ENCODE measurements around the gene PSMD9.

PSMD9 gene

GRCh38 chr12:121905746-121906145, 17.2 kb downstream of the PSMD9 start:
- H3K4me1 ChIP-seq (ENCODE audit: insufficient read depth, low read length), result no peaks in the 10 kb centered on the region
- H2AFZ ChIP-seq (ENCODE audit: low read depth, low read length), result no peak overlapping the region
- peaks cover 69% of the 10 kb centered on the region for H3K36me3 ChIP-seq (ENCODE audit: insufficient read depth, low read length)
- peaks cover 2% of the 10 kb centered on the region; the same call in 1 of the 2 replicates for H3K79me2 ChIP-seq (ENCODE audit: insufficient read depth, low read length)
- H3K27ac ChIP-seq (ENCODE audit: low read length), result no peak overlapping the region
- no peaks in the 10 kb centered on the region for H4K20me1 ChIP-seq (ENCODE audit: insufficient read depth, low read length)
- TF ChIP-seq EZH2 (IDR thresholded peaks at IDR 0.05; ENCODE audit: borderline replicate concordance, low read depth, low read length, severe bottlenecking) (no peak), CTCF (IDR thresholded peaks at IDR 0.05; ENCODE audit: borderline replicate concordance, extremely low read depth, low read length, poor library complexity, severe bottlenecking) (no peak)
- no peak overlapping the region for H3K4me3 ChIP-seq (ENCODE audit: low read depth in 1 of 2, low read length in 2 of 2)
- no peak overlapping the region for H3K9ac ChIP-seq (ENCODE audit: low read depth, low read length)
- no peaks in the 10 kb centered on the region for H3K9me3 ChIP-seq (ENCODE audit: insufficient read depth, low read length, severe bottlenecking)
- no peak for DNase-seq
- no peaks in the 10 kb centered on the region for H3K27me3 ChIP-seq (ENCODE audit: insufficient read depth, low read length, poor library complexity)
- ATAC-seq (ENCODE audit: insufficient read depth, low read depth), result no peak
- H3K4me2 ChIP-seq (ENCODE audit: insufficient read depth, low read length), result no peak overlapping the region

GRCh38 chr12:121908702-121909101, 20.1 kb downstream of the PSMD9 start:
- Histone ChIP-seq H3K9me3 (ENCODE audit: insufficient read depth, low read length, severe bottlenecking) (no peaks in the 10 kb centered on the region), H4K20me1 (ENCODE audit: insufficient read depth, low read length) (no peaks in the 10 kb centered on the region), H3K36me3 (ENCODE audit: insufficient read depth, low read length) (peaks cover 59% of the 10 kb centered on the region), H3K4me1 (ENCODE audit: insufficient read depth, low read length) (no peaks in the 10 kb centered on the region), H2AFZ (ENCODE audit: low read depth, low read length) (no peak overlapping the region), H3K4me2 (ENCODE audit: insufficient read depth, low read length) (no peak overlapping the region), H3K27me3 (ENCODE audit: insufficient read depth, low read length, poor library complexity) (no peaks in the 10 kb centered on the region), H3K4me3 (ENCODE audit: low read depth in 1 of 2, low read length in 2 of 2) (no peak overlapping the region), H3K79me2 (ENCODE audit: insufficient read depth, low read length) (peaks cover 5% of the 10 kb centered on the region), H3K9ac (ENCODE audit: low read depth, low read length) (no peak overlapping the region), H3K27ac (ENCODE audit: low read length) (no peak overlapping the region)
- DNase-seq, result no peak
- ATAC-seq (ENCODE audit: insufficient read depth, low read depth), result peak; percentile 45; the same call in 1 of the 3 replicates
- TF ChIP-seq CTCF (IDR thresholded peaks at IDR 0.05; ENCODE audit: borderline replicate concordance, extremely low read depth, low read length, poor library complexity, severe bottlenecking) (no peak), EZH2 (IDR thresholded peaks at IDR 0.05; ENCODE audit: borderline replicate concordance, low read depth, low read length, severe bottlenecking) (no peak)

GRCh38 chr12:121911824-121912585, 23.4 kb downstream of the PSMD9 start:
- Histone ChIP-seq H3K27ac (ENCODE audit: low read length) (no peak overlapping the region), H3K36me3 (ENCODE audit: insufficient read depth, low read length) (peaks cover 64% of the 10 kb centered on the region), H3K9ac (ENCODE audit: low read depth, low read length) (no peak overlapping the region), H2AFZ (ENCODE audit: low read depth, low read length) (no peak overlapping the region), H3K4me1 (ENCODE audit: insufficient read depth, low read length) (no peaks in the 10 kb centered on the region), H3K79me2 (ENCODE audit: insufficient read depth, low read length) (peaks cover 5% of the 10 kb centered on the region), H3K9me3 (ENCODE audit: insufficient read depth, low read length, severe bottlenecking) (no peaks in the 10 kb centered on the region), H3K4me3 (ENCODE audit: low read depth in 1 of 2, low read length in 2 of 2) (no peak overlapping the region), H3K27me3 (ENCODE audit: insufficient read depth, low read length, poor library complexity) (no peaks in the 10 kb centered on the region), H4K20me1 (ENCODE audit: insufficient read depth, low read length) (no peaks in the 10 kb centered on the region), H3K4me2 (ENCODE audit: insufficient read depth, low read length) (no peak overlapping the region)
- DNase-seq, result no peak
- ATAC-seq (ENCODE audit: insufficient read depth, low read depth), result no peak
- TF ChIP-seq CTCF (IDR thresholded peaks at IDR 0.05; ENCODE audit: borderline replicate concordance, extremely low read depth, low read length, poor library complexity, severe bottlenecking), result no peak
- no peak for TF ChIP-seq EZH2 (IDR thresholded peaks at IDR 0.05; ENCODE audit: borderline replicate concordance, low read depth, low read length, severe bottlenecking)
